Esophagus mucosa (tissue), 1 donor: ENCODE data around the gene NDC1. TPM values are rescaled to one million over a fixed set of nuclear protein-coding genes. Genes with fewer than 3 reads are reported as not detected.
"Not testable (repeated sequence)": the region's sequence is repeated elsewhere in the genome, so short reads cannot be mapped to it uniquely, and the experiment has no call there.

Experiments
- ATAC-seq: fragments of 200-7000 bp; cut with Tn5 transposase; one replicate; pipeline ENCODE4 v1.9.1; 2020
- total RNA-seq: library from RNA; stranded (reverse); gene quantifications from one replicate; pipeline ENCODE4 v1.2.4, GENCODE V29; 2023
- donor health status: DM: yes; HTN: yes; CAD: no.

Gene NDC1
- total RNA-seq, 1 donor from 2014 or later = 15.9 TPM

DNA sequence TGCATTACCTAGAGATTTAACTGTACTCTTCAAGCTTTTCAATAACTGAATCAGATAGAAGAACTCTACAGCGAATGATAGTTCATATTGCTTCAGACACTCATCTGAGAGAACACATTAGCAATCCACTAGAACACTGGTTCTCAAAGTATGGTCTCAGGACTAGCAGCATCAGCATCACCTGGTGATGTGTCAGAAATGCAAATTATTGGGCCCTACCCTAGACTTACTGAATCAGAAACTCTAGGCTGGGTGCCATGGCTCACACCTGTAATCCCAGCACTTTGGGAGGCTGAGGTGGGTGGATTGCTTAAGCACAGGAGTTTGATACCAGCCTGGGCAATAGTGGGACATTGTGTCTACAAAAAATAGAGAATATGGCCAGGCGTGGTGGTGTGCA is 74.2 kb downstream of the NDC1 start:
- ATAC-seq = peak; percentile 89

DNA sequence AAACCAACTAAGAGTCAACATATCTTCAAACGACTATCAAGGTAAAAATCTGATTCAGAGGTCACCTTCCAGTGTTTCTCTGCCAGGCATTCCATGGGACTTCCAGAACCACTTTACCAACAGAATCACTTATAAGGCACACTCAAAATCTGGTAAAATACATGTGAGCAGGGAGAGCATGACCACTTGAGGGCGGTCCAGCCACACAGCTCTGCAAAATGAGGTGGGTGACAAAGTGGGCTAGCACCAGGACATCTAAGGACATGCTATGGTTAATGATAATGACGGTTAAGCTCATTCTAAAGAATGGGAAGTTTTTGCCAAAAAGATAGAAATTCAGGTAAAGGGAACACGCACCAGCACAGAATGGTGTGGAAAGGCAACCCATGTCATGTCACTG is 74.6 kb downstream of the NDC1 start:
- ATAC-seq = no peak

DNA sequence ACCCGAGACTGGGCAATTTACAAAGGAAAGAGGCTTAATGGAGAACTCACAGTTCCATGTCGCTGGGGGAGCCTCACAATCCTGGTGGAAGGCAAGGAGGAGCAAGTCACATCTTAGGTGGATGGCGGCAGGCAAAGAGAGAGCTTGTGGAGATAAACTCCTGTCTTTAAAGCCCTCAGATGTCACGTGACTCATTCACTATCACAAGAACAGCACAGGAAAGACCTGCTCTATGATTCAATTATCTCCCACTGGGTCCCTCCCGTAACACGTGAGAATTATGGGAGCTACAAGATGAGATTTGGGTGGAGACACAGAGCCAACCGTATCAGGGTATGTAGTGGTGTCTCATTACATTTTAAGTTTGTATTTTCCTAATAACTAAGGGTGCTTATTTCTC is 77.6 kb downstream of the NDC1 start:
- ATAC-seq = not testable (repeated sequence)

DNA sequence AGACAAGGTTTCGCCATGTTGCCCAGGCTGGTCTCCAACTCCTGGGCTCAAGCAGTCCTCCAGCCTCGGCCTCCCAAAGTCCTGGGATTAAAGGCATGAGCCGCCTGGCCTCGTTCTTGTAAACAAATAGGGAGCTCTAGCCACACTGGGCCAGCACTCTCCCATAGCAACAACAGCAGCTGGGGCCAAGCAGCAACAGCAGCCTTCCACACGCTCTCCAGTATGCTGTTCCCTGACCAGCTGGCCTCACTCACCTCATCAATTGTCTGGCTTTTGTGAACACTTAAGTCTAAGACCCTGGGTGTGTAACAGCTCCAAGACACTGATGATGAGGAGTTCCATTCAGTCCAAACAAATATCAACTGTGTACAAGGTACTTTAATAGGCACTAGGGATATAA is 82.2 kb downstream of the NDC1 start:
- no peak for ATAC-seq

DNA sequence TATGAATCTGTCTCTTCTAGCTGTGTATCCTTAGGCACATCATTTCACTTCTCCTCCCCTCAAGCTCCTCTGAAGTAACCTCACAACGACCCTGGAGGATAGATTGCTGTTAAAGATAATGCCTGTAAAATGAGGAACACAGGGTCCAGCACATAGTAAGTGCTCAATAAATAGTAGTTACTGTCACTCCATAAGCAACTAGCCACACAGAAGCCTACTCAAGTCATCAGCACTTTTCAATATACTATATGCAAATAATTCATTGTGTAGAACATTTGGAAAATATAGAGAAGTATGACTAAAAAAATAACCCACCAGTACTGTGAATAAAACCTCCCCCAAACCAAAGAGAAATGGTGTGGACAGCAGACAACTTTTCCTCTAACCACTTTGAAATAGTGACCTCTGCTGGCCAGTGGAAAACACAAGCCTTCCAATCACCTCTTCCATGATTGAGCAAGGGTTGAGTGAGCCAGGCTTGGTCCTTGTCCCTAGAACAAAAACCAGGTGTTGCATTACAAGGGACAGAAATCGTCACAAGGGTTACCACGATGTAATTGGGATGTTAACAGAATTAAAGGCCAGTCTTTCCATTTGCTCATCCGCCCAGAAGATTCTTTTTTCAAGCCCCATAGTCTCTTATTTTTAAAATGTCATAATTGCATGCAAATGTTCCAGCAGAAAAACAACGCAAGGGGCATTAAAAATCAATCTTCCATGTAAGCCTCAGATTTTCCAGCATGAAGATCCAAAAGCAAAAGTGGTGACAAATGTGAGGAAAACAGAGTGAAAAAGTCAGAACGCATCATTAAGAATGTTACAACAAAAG is 83.4 kb downstream of the NDC1 start:
- ATAC-seq = peak; percentile 59

DNA sequence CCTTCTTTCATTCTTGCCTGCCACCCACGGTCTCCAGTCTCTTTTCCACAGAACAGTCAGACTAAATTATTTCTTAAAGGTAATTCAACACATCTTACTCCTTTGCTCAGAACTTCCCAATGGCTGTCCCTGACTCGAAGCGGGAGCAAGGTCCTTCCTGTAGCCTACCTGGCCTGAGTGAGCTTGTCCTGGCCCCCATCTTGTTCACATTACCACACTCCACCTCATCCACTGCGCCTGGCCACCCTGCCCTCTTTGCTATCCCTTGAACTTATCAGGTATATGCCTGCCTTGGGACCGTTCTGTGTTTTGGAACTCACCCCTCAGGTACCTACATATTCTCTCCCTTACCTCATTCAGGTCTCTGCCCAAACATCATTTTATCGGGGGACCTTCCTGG is 85.8 kb downstream of the NDC1 start:
- no peak for ATAC-seq

DNA sequence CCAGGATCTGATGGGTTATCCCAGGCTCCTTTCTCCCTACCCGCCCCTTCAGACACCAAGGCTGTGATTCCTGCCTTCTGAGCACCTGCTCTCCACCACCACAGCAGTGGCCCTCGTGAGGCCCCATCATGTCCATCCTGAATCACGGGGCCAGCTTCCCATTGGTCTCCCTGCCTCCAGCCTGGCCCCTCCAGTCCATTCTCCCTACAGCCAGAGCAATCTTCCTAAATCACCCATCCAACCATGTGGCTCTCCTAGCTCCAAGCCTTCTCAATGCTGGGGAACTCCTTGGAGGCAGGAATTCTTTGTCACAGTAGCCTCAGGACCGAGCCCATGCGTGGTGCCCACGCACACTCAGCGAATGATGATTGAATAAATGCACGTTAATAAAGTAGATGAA is 90.3 kb downstream of the NDC1 start:
- ATAC-seq = no peak

DNA sequence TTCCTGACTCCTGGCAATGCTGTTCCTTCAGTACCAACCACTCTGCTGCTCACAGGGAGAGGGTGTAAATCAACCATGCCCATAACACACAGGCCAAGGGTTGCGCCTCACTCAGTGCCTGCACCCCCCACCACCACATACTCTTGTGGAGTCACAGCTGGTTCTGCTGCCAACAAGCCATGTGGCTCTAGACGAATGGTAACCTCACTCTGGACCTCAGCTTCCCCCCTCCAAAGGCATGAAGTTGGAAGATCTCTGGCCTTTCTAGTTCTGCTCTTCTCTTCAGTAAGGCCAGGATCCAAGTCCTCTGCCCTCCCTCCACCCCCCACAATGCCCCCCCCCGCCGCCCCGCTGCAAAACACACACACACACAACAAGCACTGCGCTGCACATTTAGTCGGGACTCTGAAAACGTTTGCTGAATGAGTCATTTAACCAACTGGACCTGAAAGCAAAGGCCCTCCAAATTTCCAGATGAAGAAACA is 97.4 kb downstream of the NDC1 start:
- ATAC-seq = no peak

DNA sequence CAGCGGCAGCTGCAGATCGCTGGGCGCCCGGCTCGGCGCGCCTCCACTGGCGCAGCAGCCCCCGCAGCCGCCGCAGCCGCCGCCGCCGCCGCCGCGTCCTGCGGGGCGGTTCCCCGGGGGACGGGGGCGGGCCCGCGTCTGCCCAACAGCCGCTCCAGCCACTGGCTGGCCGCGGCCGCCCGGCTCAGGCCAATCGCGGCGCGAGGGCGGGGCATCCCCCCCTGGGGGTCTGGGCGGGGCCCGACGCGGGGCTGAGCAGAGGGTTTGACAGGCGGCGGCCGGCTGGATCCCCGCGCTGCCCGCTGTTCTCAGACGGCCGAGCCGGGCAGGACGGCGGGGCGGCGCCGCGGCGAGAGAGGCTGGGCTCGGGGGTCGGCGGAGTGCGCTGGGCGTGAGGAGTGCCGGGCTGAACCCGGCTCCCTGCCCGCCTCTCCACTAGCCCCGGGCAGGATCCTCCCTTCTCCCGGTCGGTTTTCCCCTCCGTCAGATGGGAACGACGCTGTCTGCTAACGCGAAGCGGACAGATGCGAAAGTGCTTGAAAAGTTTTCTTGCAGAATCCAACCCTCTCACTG is 98.9 kb downstream of the NDC1 start, which contains the start of gene GLIS1:
GLIS1 (minus strand) TSS at position 56 of the 573 bp plus-strand sequence. CDS start 1,100 bp downstream, outside the sequence.
- peak; percentile 90 for ATAC-seq

DNA sequence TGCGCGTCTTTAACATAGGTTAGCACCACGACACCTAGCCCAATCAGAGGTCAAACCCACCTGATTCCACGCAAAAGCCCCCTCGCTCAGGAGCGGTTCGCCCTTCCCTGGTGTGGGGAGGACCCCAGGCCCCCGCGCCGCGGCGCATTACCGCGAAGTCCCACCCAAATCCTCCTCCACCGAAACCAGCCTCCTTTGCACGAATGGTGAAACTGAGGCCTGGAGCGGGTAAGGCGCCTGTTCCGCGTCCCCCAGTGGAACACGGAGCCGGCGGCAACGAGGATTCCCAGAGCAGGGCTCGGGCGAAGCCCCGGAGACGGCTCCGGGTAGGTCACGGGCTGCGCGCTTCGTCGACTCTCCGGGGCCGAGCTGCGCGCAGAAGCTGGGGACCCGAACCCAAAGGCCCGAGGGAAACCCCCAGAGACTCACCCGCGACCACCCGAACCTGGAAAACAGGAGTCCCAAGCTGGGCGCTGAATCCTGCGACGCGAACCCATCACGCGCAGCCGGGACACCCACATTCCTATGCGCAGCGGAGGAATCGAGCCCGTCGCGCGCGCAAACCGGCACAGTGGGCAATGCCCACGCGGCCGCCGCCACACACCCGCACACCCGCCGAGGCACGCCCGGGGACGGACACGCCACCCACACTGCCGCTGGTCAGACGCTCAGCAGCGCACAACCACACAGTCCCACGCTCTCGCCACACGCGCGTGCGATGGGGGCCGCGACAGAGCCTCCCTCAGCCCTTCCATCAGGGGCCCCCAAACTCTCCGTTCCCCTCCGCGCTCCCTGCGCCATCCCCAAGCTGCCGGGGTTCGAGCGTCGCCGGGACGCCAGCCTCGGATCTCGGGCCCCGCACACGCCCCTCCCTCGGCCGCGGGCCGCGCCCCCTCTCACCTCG is 99.6 kb downstream of the NDC1 start:
- peak; percentile 7 for ATAC-seq

DNA sequence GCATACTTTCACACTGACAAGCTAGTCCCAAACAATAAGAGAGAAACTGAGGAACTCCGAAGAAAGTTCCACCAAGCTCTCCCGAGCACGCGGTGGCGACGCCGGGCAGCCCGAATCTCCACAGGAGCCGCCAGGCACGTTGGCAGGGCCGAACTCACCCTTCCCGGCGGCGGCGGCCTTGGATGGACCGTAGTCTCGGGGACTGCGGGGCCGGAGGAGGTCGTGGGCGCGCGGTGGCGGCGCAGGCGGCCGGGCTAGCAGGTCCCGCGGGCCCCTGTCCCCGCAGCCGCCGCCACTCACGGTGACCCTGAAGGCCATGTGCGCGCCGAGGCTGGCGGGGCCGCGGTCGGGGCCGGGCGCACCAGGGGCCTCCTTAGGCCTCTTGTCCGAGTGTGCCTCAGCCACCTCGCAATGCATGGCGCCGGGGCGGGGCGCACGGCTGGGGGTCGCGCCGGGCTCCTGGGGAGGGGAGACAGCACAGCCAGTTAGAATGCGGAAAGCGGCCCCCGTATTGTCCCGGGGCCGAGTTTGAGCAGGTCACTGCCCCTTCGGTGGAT is 100.4 kb downstream of the NDC1 start:
- no peak for ATAC-seq

DNA sequence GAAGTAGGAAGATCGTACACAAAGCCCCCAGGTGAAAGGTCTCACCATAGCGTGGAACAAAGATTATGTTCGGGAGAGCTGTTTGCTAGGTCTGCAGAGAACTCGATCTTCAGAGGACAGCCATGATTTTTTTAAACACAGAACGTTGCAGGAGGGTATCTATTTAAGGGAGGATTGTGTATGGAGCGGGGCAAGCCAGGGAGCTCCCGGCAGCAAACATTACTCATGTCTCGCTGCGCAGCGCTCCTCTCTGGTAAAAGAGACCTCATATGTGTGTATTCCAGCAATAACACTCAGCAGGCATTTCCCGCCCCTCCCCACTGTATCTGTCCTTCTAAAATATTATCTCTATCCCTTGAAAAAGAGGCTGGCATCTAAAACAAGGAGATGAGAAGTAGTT is 101.8 kb downstream of the NDC1 start:
- ATAC-seq = no peak

DNA sequence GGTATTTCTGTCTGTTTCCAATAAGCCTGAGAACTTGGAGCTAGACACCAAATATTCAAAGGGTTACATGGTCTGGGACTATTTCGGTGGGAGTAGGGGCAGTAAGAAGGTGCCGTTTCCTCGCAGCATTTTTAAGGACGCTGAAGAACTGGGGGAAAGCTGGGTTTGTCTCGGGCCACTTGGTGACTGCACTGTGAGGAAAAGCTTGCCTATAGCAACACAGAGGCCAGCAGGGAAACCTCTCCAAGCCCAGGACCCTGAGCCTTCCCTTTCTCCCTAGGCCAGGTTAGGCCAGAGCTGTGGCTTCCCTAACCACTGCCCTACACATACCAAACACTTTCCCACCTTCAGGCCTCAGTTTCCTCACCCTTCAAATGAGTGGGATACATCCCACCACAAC is 102.4 kb downstream of the NDC1 start:
- ATAC-seq = no peak

DNA sequence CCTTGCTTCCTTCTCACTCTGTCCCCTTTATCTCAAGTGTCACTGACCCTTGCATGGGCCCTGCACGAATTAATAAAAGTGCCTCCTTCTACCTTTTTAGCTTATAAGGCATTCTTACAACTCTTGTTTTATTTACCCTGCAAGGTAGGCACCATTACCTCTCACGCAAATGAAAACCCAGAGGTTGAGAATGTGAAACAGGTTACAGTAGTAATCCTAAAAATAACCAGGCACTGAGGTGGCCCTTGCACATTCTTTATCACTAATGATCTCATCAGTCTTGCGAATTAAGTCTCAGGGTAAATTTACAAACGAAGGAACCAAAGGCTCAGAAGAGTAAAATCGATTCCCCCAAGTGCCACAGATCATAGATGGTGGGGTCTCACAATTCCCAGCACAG is 102.8 kb downstream of the NDC1 start:
- no peak for ATAC-seq

DNA sequence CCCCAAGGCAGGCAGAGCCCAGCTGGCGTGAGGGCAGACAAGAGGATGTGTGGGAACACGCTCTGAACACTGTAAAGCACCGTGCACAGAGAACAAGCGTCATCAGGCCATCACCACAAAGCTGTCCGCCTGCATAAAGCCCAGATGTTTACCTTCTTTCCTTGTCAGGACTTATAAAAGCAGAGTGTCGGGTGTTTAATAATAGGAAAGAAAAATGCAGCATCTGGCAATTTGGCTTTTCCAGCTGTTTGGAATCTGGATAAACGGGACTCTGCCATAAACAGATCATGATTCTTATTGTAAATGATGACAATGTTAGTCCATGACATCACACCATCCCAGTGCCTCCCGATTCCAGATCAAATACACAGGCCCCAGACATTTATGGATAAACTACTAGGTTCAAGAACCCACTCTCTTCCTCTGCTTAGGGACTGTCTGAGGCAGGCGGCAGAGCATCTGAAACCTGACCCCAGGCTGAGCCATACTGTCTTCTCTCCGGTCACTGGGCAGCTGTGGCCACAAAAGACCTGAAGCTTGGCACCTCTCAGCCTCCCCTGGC is 103.4 kb downstream of the NDC1 start:
- ATAC-seq = no peak

DNA sequence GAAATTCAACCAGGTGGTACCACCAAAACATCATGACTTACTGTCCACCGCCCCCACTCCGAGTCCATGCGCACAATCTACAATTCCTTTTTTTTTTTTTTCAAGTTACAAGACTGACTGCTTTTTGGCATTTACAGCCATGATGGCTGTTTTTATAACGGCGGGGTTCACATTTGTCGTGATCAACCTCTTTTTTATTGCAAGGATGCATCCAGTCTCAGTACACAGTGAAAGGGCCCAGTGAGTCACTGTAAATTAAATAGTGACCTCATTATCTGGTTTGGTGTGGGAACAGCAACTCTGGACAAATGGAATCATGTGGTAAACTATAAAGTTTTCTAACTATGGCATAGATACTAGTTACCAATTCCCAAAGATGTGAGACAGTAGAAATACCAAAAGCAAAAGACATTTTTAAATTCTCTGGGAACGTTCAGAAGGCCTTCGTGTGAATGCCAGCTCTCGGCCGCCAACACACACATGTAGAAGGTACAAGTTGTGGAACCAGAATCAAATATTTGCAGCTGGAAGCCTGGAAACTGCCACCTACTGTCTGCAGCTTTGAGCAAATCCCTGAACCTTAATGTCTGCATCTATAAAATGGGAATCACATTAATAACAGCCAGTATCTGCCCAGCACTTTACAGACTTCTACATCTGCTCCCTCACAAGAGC is 104.0 kb downstream of the NDC1 start:
- ATAC-seq = no peak

DNA sequence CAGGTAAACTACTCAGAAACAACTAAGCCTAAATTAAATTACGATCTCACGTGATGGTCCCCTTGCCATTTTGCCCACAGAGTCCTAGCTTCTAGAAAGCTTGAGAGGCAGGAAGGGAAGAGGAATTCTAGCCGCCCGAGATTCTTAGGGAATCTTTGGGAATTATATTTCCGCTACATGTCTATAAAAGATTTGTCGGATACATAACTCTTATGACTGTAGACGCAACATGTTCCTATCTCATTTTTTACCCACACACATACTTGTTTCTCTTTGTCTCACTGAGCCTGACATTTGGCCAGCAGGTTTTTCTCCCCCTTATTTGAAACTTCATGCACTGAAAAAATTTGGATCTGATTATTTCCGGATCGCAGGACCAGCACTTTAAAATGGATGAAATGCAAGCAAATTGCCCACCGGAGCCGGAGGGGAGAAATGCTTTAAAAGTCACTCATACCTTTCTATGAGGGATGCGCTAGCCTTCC is 104.6 kb downstream of the NDC1 start:
- ATAC-seq = no peak

DNA sequence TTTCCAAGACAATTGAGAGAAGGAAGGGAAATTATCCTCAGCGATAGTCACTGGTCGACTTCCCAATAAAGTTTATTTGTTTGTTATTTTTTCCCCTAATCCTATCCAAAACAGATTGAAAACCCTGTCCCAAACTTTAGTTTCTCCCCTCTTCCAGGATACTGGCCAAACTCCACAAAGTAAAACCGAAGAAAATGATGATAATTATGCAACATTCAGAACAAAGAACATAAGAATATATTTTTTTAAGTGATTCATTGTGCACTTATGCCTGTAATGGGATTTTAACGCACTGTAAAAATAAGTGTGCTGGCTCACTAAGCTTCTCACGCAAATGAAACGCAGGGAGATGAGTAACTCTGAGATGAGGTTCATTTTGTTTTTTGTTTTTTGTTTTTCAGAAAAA is 105.2 kb downstream of the NDC1 start:
- no peak for ATAC-seq

DNA sequence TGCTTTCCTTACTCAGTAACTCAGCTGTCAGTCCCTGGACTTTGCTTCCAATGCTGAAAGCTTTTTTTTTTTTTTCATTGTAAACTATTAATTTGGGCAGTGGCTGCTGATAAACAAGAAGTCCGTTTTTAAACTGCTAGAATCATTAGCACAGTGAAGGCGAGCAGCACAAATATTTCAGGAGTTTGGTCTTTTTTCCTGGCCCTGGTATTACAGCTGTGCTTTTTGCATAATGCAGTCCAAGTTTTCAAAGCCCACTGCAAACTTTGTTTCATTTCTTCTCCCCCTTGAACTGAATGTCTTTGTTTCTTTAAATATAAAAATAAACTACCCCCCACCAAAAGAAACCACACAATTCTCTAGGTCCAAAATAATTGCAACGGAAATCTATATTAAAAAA is 105.7 kb downstream of the NDC1 start:
- no peak for ATAC-seq

DNA sequence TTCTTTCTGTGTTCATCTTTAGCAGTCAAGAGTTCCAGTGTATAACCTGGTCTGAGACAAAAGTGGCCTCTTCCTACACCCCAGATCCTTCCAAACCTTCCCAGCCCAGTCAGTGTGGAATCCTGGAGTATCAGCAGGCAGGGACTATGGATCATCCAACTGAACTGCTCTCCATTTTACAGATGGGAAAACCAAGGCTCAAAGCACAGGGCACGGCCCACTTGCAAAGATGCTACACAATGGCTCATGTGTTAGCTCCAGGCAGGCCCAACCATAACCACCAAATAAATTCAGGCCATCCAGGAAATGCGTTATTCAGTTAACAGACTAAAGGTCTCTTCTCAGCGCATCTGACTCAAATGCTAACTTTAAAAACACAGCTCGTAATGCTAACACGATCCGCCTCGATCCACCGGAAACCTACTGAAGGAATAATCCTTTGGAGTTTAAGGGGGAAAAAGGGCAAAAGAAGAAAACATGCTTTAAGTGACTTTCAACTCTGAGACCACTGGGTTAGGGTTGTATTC is 106.3 kb downstream of the NDC1 start:
- ATAC-seq = no peak

DNA sequence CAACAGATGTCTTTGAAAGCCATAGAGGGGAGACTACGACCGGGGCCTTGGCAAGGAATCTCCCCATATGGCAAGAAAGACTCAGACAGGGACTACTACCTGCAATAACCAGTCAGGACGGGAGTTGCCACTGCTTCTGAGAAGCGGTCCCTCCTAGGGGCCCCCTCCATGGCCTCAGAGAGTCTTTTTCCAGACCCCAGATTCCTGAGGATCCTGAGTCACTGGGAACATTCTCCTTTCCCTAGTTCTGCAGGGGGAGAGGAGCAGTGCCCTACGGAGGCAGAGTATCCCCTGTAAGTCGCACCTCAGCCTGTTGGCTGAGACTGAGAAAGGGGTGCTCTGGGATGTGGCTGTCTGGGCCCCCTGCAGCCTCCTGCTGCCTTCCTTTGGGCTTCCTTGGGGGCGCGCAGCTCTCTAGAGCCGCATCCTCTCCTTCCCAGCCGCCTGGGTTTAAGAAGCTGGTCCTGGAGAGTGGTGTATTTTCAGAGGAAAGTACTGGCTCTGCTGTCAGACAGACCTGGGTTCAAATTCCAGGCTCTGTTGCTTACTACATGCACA is 107.0 kb downstream of the NDC1 start:
- no peak for ATAC-seq
